HepG2 (cell line): Measurements from ENCODE around the gene TANC1.

Experiments used
- EZH2 ChIP-seq: conservative IDR thresholded peaks from 2 replicates; pipeline ENCODE4 v1.6.1; 2012; ENCODE audit warnings: mild to moderate bottlenecking, low read depth, low read length, moderate library complexity
- NFIC ChIP-seq: IDR thresholded peaks from 2 replicates; pipeline ENCODE4 v1.6.1; 2012; ENCODE audit warnings: mild to moderate bottlenecking, low read length, inconsistent platforms
- SMC3 ChIP-seq: IDR thresholded peaks from 2 replicates; pipeline ENCODE4 v1.6.1; 2011; ENCODE audit warnings: low read length, improper control_type of control experiment
- ZNF768 ChIP-seq: sonication (generic); formaldehyde crosslinking; IDR thresholded peaks from 2 replicates; pipeline ENCODE4 v1.4.0; 2020; ENCODE audit warnings: missing genetic modification reagents

- TF ChIP-seq EZH2 (no peak), NFIC (no peak), SMC3 (no peak), ZNF768 (CRISPR knock-in tag) (no peak)
Observed at GRCh38 chr2:159093497-159093896, 125.1 kb downstream of the TANC1 start.
